HG02885 (cell line): Measurements from ENCODE around the gene LGALS9.
A peak's percentile ranks its signal among the peaks of the same experiment; 100 is the strongest.
"Not testable (repeated sequence)": the region's sequence is repeated elsewhere in the genome, so short reads cannot be mapped to it uniquely, and the experiment has no call there.

ENCODE experiments used
- ATAC-seq: cut with Tn5 transposase; IDR thresholded peaks from one replicate; pipeline ENCODE4 v1.9.1; 2021; ENCODE audit warnings: mild to moderate bottlenecking; ENCODE audit not compliant: unreplicated experiment, poor library complexity

Gene LGALS9

GRCh38 chr17:27625856-27626255 is 5.1 kb upstream of the LGALS9 start:
- no peak for ATAC-seq

GRCh38 chr17:27627514-27627913 is 3.5 kb upstream of the LGALS9 start:
- no peak for ATAC-seq

GRCh38 chr17:27628376-27628775 is 2.6 kb upstream of the LGALS9 start:
- no peak for ATAC-seq

GRCh38 chr17:27629260-27629659 is 1.7 kb upstream of the LGALS9 start:
- ATAC-seq, result not testable (repeated sequence)

GRCh38 chr17:27631411-27631760 is 398 bp downstream of the LGALS9 start:
- peak; percentile 40 for ATAC-seq

- no peak for ATAC-seq
Observed at GRCh38 chr17:27631897-27632725, 1.1 kb downstream of the LGALS9 start.

GRCh38 chr17:27632766-27633165 is 1.8 kb downstream of the LGALS9 start:
- not testable (repeated sequence) for ATAC-seq

GRCh38 chr17:27633312-27634025 is 2.5 kb downstream of the LGALS9 start:
- no peak for ATAC-seq

- no peak for ATAC-seq
Observed at GRCh38 chr17:27634026-27634335, 3.0 kb downstream of the LGALS9 start.

- no peak for ATAC-seq
Observed at GRCh38 chr17:27634776-27635175, 3.8 kb downstream of the LGALS9 start.

- ATAC-seq, result peak; percentile 49
Observed at GRCh38 chr17:27635275-27635823, 4.4 kb downstream of the LGALS9 start.

GRCh38 chr17:27636005-27636520 is 5.1 kb downstream of the LGALS9 start:
- ATAC-seq, result not testable (repeated sequence)

GRCh38 chr17:27637818-27638217 is 6.8 kb downstream of the LGALS9 start:
- ATAC-seq, result not testable (repeated sequence)

- not testable (repeated sequence) for ATAC-seq
Observed at GRCh38 chr17:27638415-27638914, 7.5 kb downstream of the LGALS9 start.

GRCh38 chr17:27640790-27641189 is 9.8 kb downstream of the LGALS9 start:
- no peak for ATAC-seq

GRCh38 chr17:27644586-27644985 is 13.6 kb downstream of the LGALS9 start:
- no peak for ATAC-seq

- ATAC-seq, result not testable (repeated sequence)
Observed at GRCh38 chr17:27645621-27646020, 14.6 kb downstream of the LGALS9 start.

- ATAC-seq, result no peak
Observed at GRCh38 chr17:27646232-27646631, 15.2 kb downstream of the LGALS9 start.

- no peak for ATAC-seq
Observed at GRCh38 chr17:27647765-27648164, 16.8 kb downstream of the LGALS9 start.

GRCh38 chr17:27649111-27649571 is 18.2 kb downstream of the LGALS9 start:
- not testable (repeated sequence) for ATAC-seq

- ATAC-seq, result no peak
Observed at GRCh38 chr17:27649929-27650328, 18.9 kb downstream of the LGALS9 start.
